ENCODE measurements around the gene IGSF21.

- TF ChIP-seq FOS (IDR thresholded peaks at IDR 0.05; ENCODE audit: borderline replicate concordance, insufficient read depth, low read length) (no peak), POLR2AphosphoS5 (IDR thresholded peaks at IDR 0.05; ENCODE audit: insufficient read depth, low read depth, low read length) (no peak)
Observed at GRCh38 chr1:18109058-18109755, 1.6 kb downstream of the IGSF21 start.
